ENCODE results near the gene VAPB.

The VAPB gene

GRCh38 chr20:58463256-58463655 lies 74.2 kb downstream of the VAPB start:
- DNase-seq (ENCODE audit: low spot score), result no peak

DNA sequence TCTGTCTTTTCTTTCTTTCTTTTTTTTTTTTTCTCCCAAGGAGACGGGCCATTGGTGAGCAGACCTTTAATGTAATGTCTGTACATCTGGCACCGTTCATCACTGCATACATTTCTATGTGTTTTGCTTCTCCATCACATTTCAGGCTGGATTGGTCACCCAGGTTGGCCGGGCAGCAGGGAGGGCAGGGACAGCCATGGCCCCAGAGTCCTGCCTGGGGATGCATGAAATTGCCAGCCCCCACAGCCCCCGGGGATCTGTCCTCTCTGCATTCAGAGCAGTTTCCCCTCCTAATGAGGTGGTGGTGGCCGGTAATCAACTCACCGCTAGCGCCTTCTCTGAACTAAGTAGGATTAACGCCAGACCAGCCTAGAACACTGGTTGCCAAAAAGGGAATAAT lies 75.8 kb downstream of the VAPB start:
- DNase-seq (ENCODE audit: low spot score), result no peak

DNA sequence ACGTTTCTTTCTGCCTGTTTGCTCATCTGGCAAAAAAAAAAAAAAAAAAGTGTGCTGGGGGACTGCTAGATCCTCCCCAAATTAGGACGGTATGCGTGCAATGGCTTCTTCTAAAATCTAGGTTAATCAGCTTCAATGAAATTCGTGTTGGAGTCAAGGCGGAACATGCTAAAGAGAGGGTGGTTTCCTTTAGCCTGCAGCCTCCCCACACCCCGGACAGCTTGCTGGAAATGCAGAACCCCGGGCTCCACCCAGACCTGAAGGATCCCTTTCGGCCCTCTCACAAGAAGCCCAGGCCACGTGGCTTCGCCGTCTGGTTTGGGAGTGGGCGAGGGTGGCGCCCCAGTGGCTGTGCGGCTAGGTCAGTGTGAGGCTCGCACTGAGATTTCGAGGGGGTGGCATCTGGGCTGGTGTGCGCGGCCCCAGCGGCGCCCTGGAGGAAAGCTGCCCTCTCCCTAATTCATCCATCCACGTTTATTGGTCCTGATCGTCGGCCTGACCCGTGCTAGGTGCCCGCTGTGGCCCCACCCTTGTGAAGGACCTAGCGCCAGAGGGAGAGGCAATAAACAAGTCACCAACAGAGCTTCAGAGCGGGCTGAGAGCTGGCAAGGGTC lies 77.2 kb downstream of the VAPB start:
- no peak for DNase-seq (ENCODE audit: low spot score)

DNA sequence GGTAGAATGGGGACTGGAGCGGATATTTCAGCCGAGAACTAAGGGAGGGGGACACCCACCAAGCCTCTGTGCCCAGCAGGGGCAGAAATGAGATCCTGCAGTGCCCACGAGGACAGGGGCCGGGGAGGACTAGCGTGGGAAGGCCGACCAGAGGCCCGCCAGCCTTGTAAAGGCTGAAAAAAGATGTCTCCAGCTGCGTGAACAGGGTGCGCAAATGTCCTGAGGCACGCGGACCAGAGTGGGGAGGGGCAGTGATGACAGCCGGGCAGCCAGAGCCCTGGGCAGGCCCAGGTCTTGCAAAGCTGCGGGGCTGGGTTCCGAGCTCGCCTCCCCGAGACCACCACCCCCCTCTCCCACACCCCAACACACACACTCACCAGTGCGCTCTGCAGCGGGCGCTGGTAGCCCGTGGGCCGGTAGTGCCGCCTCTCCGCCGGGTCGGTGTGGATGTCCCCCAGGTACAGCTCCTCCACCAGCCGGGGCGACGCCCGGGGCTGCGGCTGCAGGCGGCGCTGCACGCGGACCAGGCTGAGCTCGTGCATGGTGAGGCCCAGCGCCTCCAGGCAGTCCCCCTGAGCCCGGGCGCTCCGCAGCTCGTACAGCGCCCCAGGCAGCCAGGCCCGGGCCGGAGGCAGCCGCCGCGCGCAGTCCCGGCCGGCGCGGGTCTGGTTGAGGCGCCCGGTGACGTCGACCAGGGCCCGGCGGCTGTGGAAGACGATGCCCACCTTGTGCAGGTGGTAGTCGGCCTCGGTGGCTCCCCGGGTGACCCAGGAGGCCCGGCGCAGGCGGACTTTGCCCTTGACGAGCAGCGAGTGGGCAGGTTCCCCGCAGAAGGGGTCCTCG lies 77.9 kb downstream of the VAPB start:
- DNase-seq (ENCODE audit: low spot score), result no peak

DNA sequence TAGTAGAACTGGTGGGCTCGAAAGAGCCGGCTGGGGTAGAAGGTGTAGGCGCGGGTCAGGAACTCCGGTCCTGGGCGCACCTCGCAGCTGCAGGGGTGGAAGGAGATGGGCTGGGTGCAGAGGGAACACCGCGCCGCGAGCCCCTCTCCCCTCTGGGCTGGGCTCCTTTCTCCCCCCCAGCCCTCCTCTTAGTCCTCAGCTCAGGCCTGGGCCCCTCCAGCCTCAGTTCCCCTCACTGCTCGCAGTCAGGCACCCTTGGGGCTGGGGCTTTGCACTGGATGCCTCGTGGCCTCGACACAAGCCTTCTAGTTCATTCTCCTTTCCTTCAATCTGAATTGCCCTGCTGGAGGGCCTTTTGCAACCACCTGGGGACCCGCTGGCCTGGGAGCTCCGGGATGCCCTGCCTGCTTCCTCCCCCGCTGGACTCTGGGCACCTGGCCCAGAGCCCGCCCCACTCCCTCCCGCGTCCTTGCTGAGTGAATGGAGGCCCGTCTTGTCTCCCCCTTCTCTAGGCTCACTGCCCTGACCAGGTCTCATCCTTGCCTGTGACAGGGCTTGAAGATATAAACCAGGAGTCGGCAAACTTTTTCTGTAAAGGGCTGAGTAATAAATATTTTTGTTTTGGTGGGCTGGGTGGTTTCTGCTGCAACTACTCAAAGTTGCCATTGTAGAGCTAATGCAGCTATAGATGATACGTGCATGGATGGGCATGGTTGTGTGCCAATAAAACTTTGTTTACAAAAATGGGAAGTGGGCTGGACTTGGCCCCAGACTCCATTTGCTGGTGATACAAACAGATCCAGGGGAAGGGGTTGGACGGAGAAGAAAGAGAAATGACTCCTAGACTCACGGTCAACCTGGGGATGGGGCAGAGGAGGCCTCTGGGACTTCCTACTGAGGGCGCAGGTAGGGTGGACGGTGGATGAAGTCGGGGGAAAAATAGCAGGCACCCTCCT lies 78.8 kb downstream of the VAPB start:
- no peak for DNase-seq (ENCODE audit: low spot score)

- no peak for DNase-seq (ENCODE audit: low spot score)
Observed at GRCh38 chr20:58469616-58470015, 80.6 kb downstream of the VAPB start.

GRCh38 chr20:58470336-58471192 lies 81.5 kb downstream of the VAPB start:
- DNase-seq (ENCODE audit: low spot score), result no peak

DNA sequence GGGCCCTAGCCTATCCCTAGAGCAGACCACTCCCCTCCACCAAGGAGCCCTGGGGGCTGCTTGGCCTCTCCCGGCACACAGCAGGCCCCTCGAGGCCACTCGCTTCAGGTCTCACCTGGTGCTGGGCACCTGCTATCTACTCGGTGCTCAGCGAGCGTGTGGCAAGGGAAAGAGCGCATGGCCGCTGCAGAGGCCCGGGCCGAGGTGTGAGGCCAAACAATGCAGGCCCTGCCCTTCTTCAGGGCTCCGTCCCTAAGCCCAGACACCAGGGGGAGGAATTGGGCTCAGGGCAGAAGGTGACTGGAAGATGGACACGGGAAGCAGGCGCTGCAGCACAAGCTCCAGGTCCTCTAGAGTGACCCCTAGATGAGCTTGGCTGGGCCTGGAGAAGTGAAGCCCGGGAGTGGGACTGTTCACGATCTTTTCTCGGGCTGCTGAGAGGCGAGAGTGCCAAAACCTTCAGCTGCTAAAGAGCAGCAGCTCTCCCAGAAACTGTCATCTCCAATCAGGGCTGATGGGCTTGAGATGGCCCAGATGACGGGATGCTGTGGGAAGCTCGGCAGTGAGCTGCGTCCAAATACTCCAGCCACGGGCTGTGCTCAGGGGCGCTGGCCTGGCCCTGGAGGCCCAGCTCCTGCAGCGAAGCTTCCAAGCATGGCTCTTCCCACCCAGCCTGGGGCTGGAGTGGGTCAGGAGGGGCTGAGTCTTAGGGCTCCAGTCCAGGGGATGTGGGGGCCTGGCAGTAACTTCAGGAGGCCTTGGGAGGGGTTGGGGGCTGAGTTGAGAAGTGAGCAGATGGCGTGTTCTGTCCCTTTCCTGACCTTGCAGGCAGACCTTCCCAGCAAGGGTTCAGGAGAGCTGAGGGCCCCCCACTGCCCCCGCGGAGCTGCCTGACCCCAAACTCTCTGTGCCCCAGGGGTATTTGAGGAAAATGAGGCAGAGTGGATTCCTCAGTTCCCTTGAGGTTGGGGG lies 82.5 kb downstream of the VAPB start:
- no peak for DNase-seq (ENCODE audit: low spot score)

GRCh38 chr20:58472273-58473018 lies 83.4 kb downstream of the VAPB start:
- no peak for DNase-seq (ENCODE audit: low spot score)

DNA sequence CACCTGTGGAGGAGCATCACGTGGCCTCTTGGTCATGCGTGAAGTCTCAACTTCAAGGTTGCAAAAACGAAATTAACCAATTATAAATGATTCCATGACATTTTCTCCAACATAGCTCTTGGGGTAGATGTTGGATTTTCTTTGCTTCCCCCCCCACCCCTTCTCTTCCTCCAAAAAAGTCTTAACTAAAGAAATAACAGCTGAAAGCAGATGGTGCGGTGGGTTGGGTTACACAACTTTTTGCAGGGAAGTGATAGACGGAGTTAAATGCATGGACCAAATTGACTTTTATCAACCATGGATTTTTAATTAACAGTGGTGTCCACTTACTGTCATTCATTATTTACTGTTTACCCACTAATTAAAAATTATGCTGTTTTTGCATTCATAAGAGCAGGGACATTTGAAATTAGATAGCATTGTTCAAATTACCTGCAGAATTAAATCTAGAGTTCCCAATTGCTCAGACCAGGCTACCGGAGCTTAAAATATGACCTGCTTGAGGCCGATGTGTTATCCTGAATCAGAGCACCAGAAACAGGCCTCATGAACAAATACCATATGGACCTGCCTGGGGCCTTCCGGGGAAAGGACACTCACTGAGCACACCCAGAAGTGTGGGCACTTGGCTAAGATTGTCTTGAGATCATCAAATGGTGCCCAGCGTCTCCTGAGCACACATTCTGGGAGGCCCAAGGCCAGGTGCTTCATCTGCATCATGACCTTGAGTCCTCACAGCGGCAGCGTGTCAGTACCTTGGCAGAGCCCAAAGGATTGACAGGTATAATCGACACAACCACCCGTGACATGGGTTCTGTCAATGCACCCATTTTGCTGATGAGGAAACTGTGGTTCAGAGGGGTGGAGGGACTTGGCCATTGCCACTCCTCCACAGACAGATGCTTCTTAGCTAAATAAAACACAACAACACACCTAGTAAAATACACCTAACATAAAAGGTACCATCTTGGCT lies 84.7 kb downstream of the VAPB start:
- DNase-seq (ENCODE audit: low spot score), result no peak

DNA sequence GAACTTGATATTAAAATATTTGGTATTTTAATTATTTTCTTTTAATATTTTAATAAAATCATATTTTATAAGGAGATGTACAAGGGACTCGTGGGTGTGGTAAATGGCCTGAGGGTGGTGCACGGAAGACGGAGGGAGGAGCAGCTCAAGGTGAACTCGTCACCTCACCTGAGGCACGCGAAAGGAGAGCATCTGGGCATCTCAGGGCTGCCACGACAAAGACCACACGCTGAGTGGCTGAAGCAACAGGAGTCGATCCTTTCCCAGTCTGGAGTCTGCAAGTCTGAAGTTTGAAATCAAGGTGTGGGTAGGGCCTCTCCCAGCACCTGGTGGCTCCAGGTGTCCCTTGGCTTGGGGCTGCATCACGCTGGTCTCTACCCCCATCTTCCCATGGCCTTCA lies 86.4 kb downstream of the VAPB start:
- no peak for DNase-seq (ENCODE audit: low spot score)

GRCh38 chr20:58478141-58478805 lies 89.2 kb downstream of the VAPB start:
- DNase-seq (ENCODE audit: low spot score), result no peak

DNA sequence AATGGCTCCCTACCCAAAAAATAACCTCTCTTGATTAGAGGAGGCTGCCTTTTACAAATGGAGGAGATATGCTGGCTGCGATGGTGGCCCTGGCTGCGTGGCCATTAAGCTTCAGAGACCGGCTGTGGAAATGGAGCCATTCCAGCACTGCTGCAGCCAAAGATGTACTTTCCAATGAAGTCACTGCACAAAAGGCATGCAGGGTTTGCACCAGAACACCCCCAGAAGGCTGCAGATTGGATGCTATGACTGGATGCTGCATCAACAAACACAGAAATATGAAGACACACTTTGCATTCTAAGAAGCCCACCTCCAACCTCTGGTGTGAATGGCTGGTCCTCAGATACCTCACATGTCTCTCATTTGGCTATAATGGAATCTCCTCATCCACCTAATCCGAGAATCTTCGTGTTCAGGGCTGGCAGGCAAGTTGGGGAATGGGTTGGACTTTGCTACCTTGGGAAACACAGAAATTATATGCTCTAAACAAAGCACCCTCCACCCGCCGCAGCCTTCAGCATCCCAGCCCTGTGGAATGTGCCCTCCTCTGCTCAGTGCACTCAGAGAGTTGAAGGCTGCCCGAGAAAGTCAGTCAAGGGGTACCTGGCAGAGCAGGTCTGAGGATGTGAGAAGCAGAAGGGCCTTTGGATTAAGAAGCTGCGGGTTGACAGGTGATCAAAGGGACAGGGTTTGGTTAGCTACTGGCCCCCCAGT lies 90.9 kb downstream of the VAPB start:
- no peak for DNase-seq (ENCODE audit: low spot score)

GRCh38 chr20:58480551-58481336 lies 91.7 kb downstream of the VAPB start:
- DNase-seq (ENCODE audit: low spot score), result no peak

GRCh38 chr20:58481481-58482021 lies 92.5 kb downstream of the VAPB start:
- DNase-seq (ENCODE audit: low spot score), result peak; percentile 11

GRCh38 chr20:58482416-58482815 lies 93.4 kb downstream of the VAPB start:
- DNase-seq (ENCODE audit: low spot score), result no peak
